ENCODE data around the gene CATSPERB. TPM values are rescaled to one million over a fixed set of nuclear protein-coding genes. Genes with fewer than 3 reads are reported as not detected.
"Not testable (repeated sequence)": the region's sequence is repeated elsewhere in the genome, so short reads cannot be mapped to it uniquely, and the experiment has no call there.

The CATSPERB gene
- total RNA-seq, 4 donors from 2014 or later: 0.29 to 4.1 (median 2.6) TPM

- Histone ChIP-seq H3K4me3 (no peak overlapping the region), H3K27me3 (no peaks in the 10 kb centered on the region), H3K36me3 (no peaks in the 10 kb centered on the region), H3K27ac (no peak overlapping the region), H3K4me1 (no peaks in the 10 kb centered on the region), H3K9me3 (no peaks in the 10 kb centered on the region)
- DNase-seq: no peak
- intact Hi-C loops (cut with DNase I; ENCODE audit: low total_unique reads): no loop called here
- no peak for TF ChIP-seq CTCF (IDR thresholded peaks at IDR 0.05)
Measured at GRCh38 chr14:91606851-91607250, 125.0 kb downstream of the CATSPERB start.

GRCh38 chr14:91604611-91605010 lies 127.3 kb downstream of the CATSPERB start:
- H3K27me3 ChIP-seq; intact Hi-C loops (cut with DNase I; ENCODE audit: low total_unique reads); H3K36me3 ChIP-seq; H3K4me1 ChIP-seq; H3K27ac ChIP-seq; H3K4me3 ChIP-seq; DNase-seq; H3K9me3 ChIP-seq: not testable (repeated sequence)

- Histone ChIP-seq H3K4me3 (no peak overlapping the region), H3K4me1 (no peaks in the 10 kb centered on the region), H3K9me3 (no peaks in the 10 kb centered on the region), H3K36me3 (no peaks in the 10 kb centered on the region), H3K27me3 (no peaks in the 10 kb centered on the region), H3K27ac (no peak overlapping the region)
- intact Hi-C loops (cut with DNase I; ENCODE audit: low total_unique reads): no loop called here
- TF ChIP-seq POLR2A (IDR thresholded peaks at IDR 0.05): no peak
- no peak for TF ChIP-seq CTCF (IDR thresholded peaks at IDR 0.05)
- no peak for DNase-seq
Measured at GRCh38 chr14:91599994-91600393, 131.9 kb downstream of the CATSPERB start.

- no peak for TF ChIP-seq CTCF (IDR thresholded peaks at IDR 0.05)
- no peak for TF ChIP-seq POLR2A (IDR thresholded peaks at IDR 0.05)
- H3K4me1 ChIP-seq: no peaks in the 10 kb centered on the region
- H3K27me3 ChIP-seq: no peaks in the 10 kb centered on the region
- intact Hi-C loops (cut with DNase I; ENCODE audit: low total_unique reads): no loop called here
- no peak overlapping the region for H3K27ac ChIP-seq
- DNase-seq: no peak
- no peaks in the 10 kb centered on the region for H3K36me3 ChIP-seq
- no peak overlapping the region for H3K4me3 ChIP-seq
- H3K9me3 ChIP-seq: no peaks in the 10 kb centered on the region
Measured at GRCh38 chr14:91595736-91596135, 136.2 kb downstream of the CATSPERB start.

GRCh38 chr14:91593957-91594356 lies 137.9 kb downstream of the CATSPERB start:
- H3K9me3 ChIP-seq; H3K27ac ChIP-seq; H3K4me1 ChIP-seq; DNase-seq; H3K27me3 ChIP-seq; H3K36me3 ChIP-seq; intact Hi-C loops (cut with DNase I; ENCODE audit: low total_unique reads); H3K4me3 ChIP-seq: not testable (repeated sequence)

GRCh38 chr14:91586410-91586809 lies 145.5 kb downstream of the CATSPERB start:
- H3K27ac ChIP-seq: no peak overlapping the region
- no peaks in the 10 kb centered on the region for H3K27me3 ChIP-seq
- no peak for DNase-seq
- no peak overlapping the region for H3K4me3 ChIP-seq
- H3K9me3 ChIP-seq: no peaks in the 10 kb centered on the region
- no peaks in the 10 kb centered on the region for H3K4me1 ChIP-seq
- no peaks in the 10 kb centered on the region for H3K36me3 ChIP-seq
- TF ChIP-seq CTCF (IDR thresholded peaks at IDR 0.05) (no peak), POLR2A (IDR thresholded peaks at IDR 0.05) (no peak)
- intact Hi-C loops (cut with DNase I; ENCODE audit: low total_unique reads): no loop called here

All from uterus (tissue), 4 donors.